ENCODE results near the gene NCOA6.

GRCh38 chr20:34863421-34863965 lies 38.0 kb upstream of the NCOA6 start:
- TF ChIP-seq GATA3 (IDR thresholded peaks at IDR 0.05; ENCODE audit: low read depth, low read length) (no peak), GATA2 (IDR thresholded peaks at IDR 0.05; ENCODE audit: low read depth, low read length) (no peak)
